MCF 10A (cell line): ENCODE measurements around the gene SUMO4. TPM values are rescaled to one million over a fixed set of nuclear protein-coding genes. Genes with fewer than 3 reads are reported as not detected.
A peak's percentile ranks its signal among the peaks of the same experiment; 100 is the strongest.

Source experiments
- BruUV-seq: library from RNA; stranded (reverse); fragments of 400-500 nt; replicated peaks from 2 replicates; lab custom pipeline; 2021; lab: Mats Ljungman, UMichigan
- CTCF ChIA-PET: fragments of 300-600 bp; sonication (Branson Sonifier 250); formaldehyde crosslinking; extraction: SDS; loops from one replicate; lab custom pipeline; 2021; ENCODE audit warnings: antibody characterized with exemption, inconsistent platforms; lab: Yijun Ruan, JAX
- POLR2A ChIA-PET: fragments of 300-600, 350-650 bp; sonication (Branson Sonifier 250); formaldehyde crosslinking; extraction: SDS; loops from one replicate; lab custom pipeline; 2020; ENCODE audit warnings: antibody characterized with exemption, inconsistent platforms; lab: Yijun Ruan, JAX
- DNase-seq: peaks from one replicate; pipeline ENCODE4 v3.0.0-alpha.2; 2018; ENCODE audit not compliant: unreplicated experiment
- H3K27ac Mint-ChIP-seq: one replicate; pipeline ENCODE4 v1.8.0; 2022; ENCODE audit warnings: mild to moderate bottlenecking, low read depth, mixed read lengths; ENCODE audit not compliant: unreplicated experiment
- H3K27me3 Mint-ChIP-seq: one replicate; pipeline ENCODE4 v1.8.0; 2022; ENCODE audit warnings: mixed read lengths; ENCODE audit not compliant: insufficient read depth, unreplicated experiment
- H3K36me3 Mint-ChIP-seq: one replicate; pipeline ENCODE4 v1.8.0; 2022; ENCODE audit warnings: mild to moderate bottlenecking, moderate library complexity, mixed read lengths; ENCODE audit not compliant: insufficient read depth, unreplicated experiment
- H3K4me1 Mint-ChIP-seq: one replicate; pipeline ENCODE4 v1.8.0; 2022; ENCODE audit warnings: mixed read lengths; ENCODE audit not compliant: insufficient read depth, unreplicated experiment
- H3K4me3 Mint-ChIP-seq: one replicate; pipeline ENCODE4 v1.8.0; 2022; ENCODE audit warnings: mild to moderate bottlenecking, moderate library complexity, mixed read lengths; ENCODE audit not compliant: unreplicated experiment
- H3K9me3 Mint-ChIP-seq: one replicate; pipeline ENCODE4 v1.8.0; 2022; ENCODE audit warnings: mixed read lengths; ENCODE audit not compliant: unreplicated experiment
- CTCF ChIP-seq: fragments of 200-600 bp; IDR thresholded peaks from one replicate; pipeline ENCODE4 v1.8.0; 2022; ENCODE audit warnings: antibody characterized with exemption, mild to moderate bottlenecking; ENCODE audit not compliant: unreplicated experiment
- intact Hi-C: fragments of 100-400 bp; cut with micrococcal nuclease; formaldehyde crosslinking; loops from 2 replicates; pipeline ENCODE4 v1.14.1; 2022
- total RNA-seq: library from RNA; stranded (reverse); gene quantifications from 2 replicates; pipeline ENCODE4 v1.2.3, GENCODE V29; 2022

Gene SUMO4
- total RNA-seq, 1 experiment from 2014 or later = 2.1 TPM

- CTCF ChIA-PET = interaction anchor here (1.0 kb wide), 1 partner anchor 44 kb away, joined by 6 read pairs; no protein-coding TSS in a partner anchor
- POLR2A ChIA-PET = interaction anchor here (0.8 to 2.1 kb wide), 7 partner anchors 10 to 308 kb away, joined by 3 to 17 read pairs (median 4); partner anchors contain the start of gene TAB2
- H3K27ac Mint-ChIP-seq = peak overlapping the region; percentile 69
- H3K27me3 Mint-ChIP-seq = no peaks in the 10 kb centered on the region
- no peak for TF ChIP-seq CTCF
- peaks cover 10% of the 10 kb centered on the region for H3K4me1 Mint-ChIP-seq
- no TSS peak for BruUV-seq
- no peak overlapping the region for H3K4me3 Mint-ChIP-seq
- intact Hi-C loops = no loop called here
- DNase-seq = no peak
- H3K36me3 Mint-ChIP-seq = peaks cover 72% of the 10 kb centered on the region
- no peaks in the 10 kb centered on the region for H3K9me3 Mint-ChIP-seq
These were observed 12.1 kb upstream of the SUMO4 start for GRCh38 chr6:149387779-149388512.

GRCh38 chr6:149389509-149390297 lies 10.4 kb upstream of the SUMO4 start:
- CTCF ChIA-PET = interaction anchor here (0.6 to 0.7 kb wide), 2 partner anchors 113 to 360 kb away, joined by 3 to 4 read pairs; no protein-coding TSS in a partner anchor
- H3K36me3 Mint-ChIP-seq = peaks cover 58% of the 10 kb centered on the region
- no peak for TF ChIP-seq CTCF
- no peaks in the 10 kb centered on the region for H3K9me3 Mint-ChIP-seq
- H3K4me3 Mint-ChIP-seq = no peak overlapping the region
- BruUV-seq = no TSS peak
- H3K27ac Mint-ChIP-seq = no peak overlapping the region
- POLR2A ChIA-PET = interaction anchor here (0.6 to 2.1 kb wide), 3 partner anchors 32 to 57 kb away, joined by 3 to 17 read pairs (median 3); no protein-coding TSS in a partner anchor
- H3K27me3 Mint-ChIP-seq = no peaks in the 10 kb centered on the region
- DNase-seq = no peak
- H3K4me1 Mint-ChIP-seq = peaks cover 24% of the 10 kb centered on the region
- intact Hi-C loops = no loop called here

- no peak overlapping the region for H3K27ac Mint-ChIP-seq
- H3K4me1 Mint-ChIP-seq = peaks cover 28% of the 10 kb centered on the region
- peaks cover 8% of the 10 kb centered on the region for H3K9me3 Mint-ChIP-seq
- H3K27me3 Mint-ChIP-seq = no peaks in the 10 kb centered on the region
- H3K36me3 Mint-ChIP-seq = peaks cover 56% of the 10 kb centered on the region
- ChIA-PET POLR2A (interaction anchor here (0.9 to 2.4 kb wide), 6 partner anchors 10 to 75 kb away, joined by 3 to 8 read pairs (median 3); partner anchors contain the start of gene TAB2), CTCF (interaction anchor here (0.5 to 0.8 kb wide), 3 partner anchors 18 to 310 kb away, joined by 3 to 4 read pairs (median 3); no protein-coding TSS in a partner anchor)
- DNase-seq = no peak
- intact Hi-C loops = no loop called here
- TF ChIP-seq CTCF = no peak
- BruUV-seq = no TSS peak
- H3K4me3 Mint-ChIP-seq = no peak overlapping the region
These were observed 8.0 kb upstream of the SUMO4 start for GRCh38 chr6:149392093-149392492.
